Breast epithelium (tissue), 3 donors: ENCODE results near the gene UIMC1.

Source experiments
- CTCF ChIP-seq, 3 donors: fragments of 450-650 bp; IDR thresholded peaks; one replicate each; pipeline ENCODE4 v1.5.1; 2016 to 2017; ENCODE audit warnings: antibody characterized with exemption in 3 of 3, mild to moderate bottlenecking in 3 of 3, moderate library complexity in 3 of 3
- POLR2A ChIP-seq: fragments of 450-650 bp; IDR thresholded peaks from one replicate; pipeline ENCODE4 v1.6.1; 2016; ENCODE audit warnings: antibody characterized with exemption, mild to moderate bottlenecking, moderate library complexity

GRCh38 chr5:176868731-176869130 lies 137.8 kb downstream of the UIMC1 start:
- no peak for TF ChIP-seq POLR2A
- TF ChIP-seq CTCF (IDR thresholded peaks at IDR 0.05), result no peak
